Colonic mucosa (tissue), 4 donors: ENCODE results near the gene SLC9A9. TPM values are rescaled to one million over a fixed set of nuclear protein-coding genes. Genes with fewer than 3 reads are reported as not detected.
A peak's percentile ranks its signal among the peaks of the same experiment; 100 is the strongest.

ENCODE experiments used
- DNase-seq: peaks from one replicate; pipeline ENCODE4 v3.0.0-alpha.2; 2020
- H3K27ac ChIP-seq: fragments of 200-600 bp; one replicate; pipeline ENCODE4 v1.8.0; 2021
- H3K27me3 ChIP-seq: fragments of 200-600 bp; one replicate; pipeline ENCODE4 v1.8.0; 2021
- H3K36me3 ChIP-seq: fragments of 200-600 bp; one replicate; pipeline ENCODE4 v1.8.0; 2021
- H3K4me1 ChIP-seq: fragments of 200-600 bp; one replicate; pipeline ENCODE4 v1.8.0; 2021; ENCODE audit warnings: mild to moderate bottlenecking
- H3K4me3 ChIP-seq: fragments of 200-600 bp; one replicate; pipeline ENCODE4 v1.8.0; 2021
- H3K9ac ChIP-seq, 2 donors: one replicate each; pipeline ENCODE4 v1.7.0; 2013; ENCODE audit warnings: control low read depth in 2 of 2, low read depth in 2 of 2, low read length in 2 of 2
- H3K9me3 ChIP-seq: fragments of 200-600 bp; one replicate; pipeline ENCODE4 v1.8.0; 2021
- intact Hi-C: fragments of 100-400 bp; cut with DNase I; formaldehyde crosslinking; loops from one replicate; pipeline ENCODE4 v1.14.1; 2022
- total RNA-seq, 2 donors: library from RNA; stranded (reverse); fragmentation: NEBNext Ultra II Directional in 1 of 2; extraction: Animal tissue kit (Norgen Biotek cat#: 25700) in 1 of 2; gene quantifications; one replicate each; pipeline ENCODE4 v1.2.1, GENCODE V29; 2021
- TF ChIP-seq, protein P1 (sequence below): fragments of 200-600 bp; IDR thresholded peaks from one replicate; pipeline ENCODE4 v1.8.0; 2022; ENCODE audit warnings: antibody characterized with exemption, mild to moderate bottlenecking
- donor health status: healthy.
- donor health status: DM: no; HTN: no; CAD: no.
- donor health status: DM: no; HTN: no; CAD: no.

Gene SLC9A9
- total RNA-seq, 2 donors from 2014 or later, result 2.5 to 6.5 TPM

DNA sequence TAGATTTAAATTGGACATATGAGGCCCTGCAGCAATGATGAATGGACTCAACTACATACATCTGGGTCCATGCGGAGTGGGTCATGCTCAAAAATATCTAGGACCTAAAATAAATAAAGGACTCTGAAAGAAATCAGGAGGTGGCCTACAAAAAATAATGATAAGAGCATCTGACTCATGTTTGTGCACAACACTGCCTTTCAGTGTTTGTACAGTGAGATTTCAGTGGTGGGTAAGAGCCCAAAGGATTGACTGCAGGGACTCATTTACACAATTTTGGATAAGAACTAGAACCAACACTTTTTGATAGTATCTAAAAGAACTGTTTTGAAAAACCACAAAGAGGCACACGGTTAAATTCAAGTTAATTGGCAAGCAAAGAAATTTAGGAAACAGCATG lies 285.5 kb downstream of the SLC9A9 start:
- H3K36me3 ChIP-seq, result no peaks in the 10 kb centered on the region
- intact Hi-C loops, result no loop called here
- no peak for DNase-seq

DNA sequence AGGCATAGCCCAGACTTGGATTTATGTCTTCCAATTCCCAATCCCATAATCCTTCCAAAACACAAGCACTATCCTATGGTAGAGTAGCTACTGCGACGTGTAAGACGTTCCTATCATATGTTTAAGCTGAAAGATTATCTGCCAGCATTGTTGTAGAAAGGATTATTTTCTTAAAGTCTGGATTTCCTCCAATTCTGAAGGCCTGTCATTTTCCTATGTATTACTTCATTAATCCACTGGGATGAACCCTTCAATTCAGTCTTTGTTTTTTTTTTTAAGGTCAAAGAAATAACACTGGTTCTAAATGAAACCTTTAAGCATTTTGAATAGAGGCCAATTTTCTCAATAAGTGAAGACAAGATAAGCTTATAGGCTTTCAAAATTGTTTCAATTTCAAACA lies 289.0 kb downstream of the SLC9A9 start:
- no peak overlapping the region for H3K4me3 ChIP-seq
- no peaks in the 10 kb centered on the region for H3K36me3 ChIP-seq
- H3K9me3 ChIP-seq, result no peaks in the 10 kb centered on the region
- H3K27me3 ChIP-seq, result no peaks in the 10 kb centered on the region
- no peak overlapping the region for H3K9ac ChIP-seq
- TF ChIP-seq, protein P1, sequence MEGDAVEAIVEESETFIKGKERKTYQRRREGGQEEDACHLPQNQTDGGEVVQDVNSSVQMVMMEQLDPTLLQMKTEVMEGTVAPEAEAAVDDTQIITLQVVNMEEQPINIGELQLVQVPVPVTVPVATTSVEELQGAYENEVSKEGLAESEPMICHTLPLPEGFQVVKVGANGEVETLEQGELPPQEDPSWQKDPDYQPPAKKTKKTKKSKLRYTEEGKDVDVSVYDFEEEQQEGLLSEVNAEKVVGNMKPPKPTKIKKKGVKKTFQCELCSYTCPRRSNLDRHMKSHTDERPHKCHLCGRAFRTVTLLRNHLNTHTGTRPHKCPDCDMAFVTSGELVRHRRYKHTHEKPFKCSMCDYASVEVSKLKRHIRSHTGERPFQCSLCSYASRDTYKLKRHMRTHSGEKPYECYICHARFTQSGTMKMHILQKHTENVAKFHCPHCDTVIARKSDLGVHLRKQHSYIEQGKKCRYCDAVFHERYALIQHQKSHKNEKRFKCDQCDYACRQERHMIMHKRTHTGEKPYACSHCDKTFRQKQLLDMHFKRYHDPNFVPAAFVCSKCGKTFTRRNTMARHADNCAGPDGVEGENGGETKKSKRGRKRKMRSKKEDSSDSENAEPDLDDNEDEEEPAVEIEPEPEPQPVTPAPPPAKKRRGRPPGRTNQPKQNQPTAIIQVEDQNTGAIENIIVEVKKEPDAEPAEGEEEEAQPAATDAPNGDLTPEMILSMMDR, result no peak
- DNase-seq, result no peak
- intact Hi-C loops, result no loop called here
- H3K27ac ChIP-seq, result no peak overlapping the region
- H3K4me1 ChIP-seq, result no peaks in the 10 kb centered on the region

More for the DNA sequence above, 285.5 kb downstream of the SLC9A9 start:
- Histone ChIP-seq H3K9me3 (no peaks in the 10 kb centered on the region), H3K27me3 (no peaks in the 10 kb centered on the region), H3K27ac (no peak overlapping the region), H3K4me3 (no peak overlapping the region), H3K4me1 (no peaks in the 10 kb centered on the region), H3K9ac (no peak overlapping the region)
- TF ChIP-seq, protein P1, result no peak

DNA sequence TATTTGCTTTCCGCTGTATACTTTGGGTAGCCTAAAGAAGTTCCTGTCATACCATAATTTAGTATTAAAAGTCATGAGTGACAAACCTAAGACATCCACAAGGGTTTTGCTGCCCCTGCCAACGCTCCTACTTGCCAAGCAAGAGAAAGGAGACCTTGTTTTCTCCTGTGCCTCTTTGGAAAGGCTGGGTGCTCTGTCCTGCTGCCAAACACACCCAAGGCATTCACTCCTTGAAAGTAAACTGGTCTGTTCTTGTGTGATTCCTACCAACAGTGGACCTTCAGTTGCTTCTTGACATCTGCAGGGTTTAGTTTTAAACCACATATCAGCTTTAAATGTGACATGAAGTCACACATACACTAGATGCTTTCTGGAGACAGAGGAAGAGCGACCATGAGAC lies 295.4 kb downstream of the SLC9A9 start:
- TF ChIP-seq, protein P1, result no peak
- intact Hi-C loops, result no loop called here
- no peaks in the 10 kb centered on the region for H3K4me1 ChIP-seq
- no peak overlapping the region for H3K9ac ChIP-seq
- no peaks in the 10 kb centered on the region for H3K9me3 ChIP-seq
- no peaks in the 10 kb centered on the region for H3K36me3 ChIP-seq
- H3K4me3 ChIP-seq, result no peak overlapping the region
- H3K27me3 ChIP-seq, result no peaks in the 10 kb centered on the region
- peak; percentile 24 for DNase-seq
- no peak overlapping the region for H3K27ac ChIP-seq

DNA sequence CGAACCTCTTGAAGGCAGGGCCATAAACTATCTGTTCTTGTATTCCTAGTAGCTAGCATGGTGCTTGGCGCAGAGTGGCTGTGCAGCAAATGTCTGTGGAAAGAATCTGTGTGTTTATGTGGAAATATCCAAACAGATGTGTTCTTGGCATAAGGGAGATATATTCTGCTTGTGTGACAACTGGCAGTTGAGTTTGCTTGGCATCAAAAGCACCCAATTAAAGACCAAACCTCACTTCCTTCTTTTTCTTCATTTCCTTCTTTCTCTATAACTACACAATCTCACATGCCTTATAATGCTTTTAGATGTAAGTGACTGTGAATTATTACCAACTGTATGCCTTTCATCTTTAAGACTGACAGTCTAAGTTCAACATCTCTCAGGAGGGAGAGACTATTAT lies 296.5 kb downstream of the SLC9A9 start:
- intact Hi-C loops, result no loop called here
- no peaks in the 10 kb centered on the region for H3K36me3 ChIP-seq
- no peaks in the 10 kb centered on the region for H3K27me3 ChIP-seq
- H3K9me3 ChIP-seq, result no peaks in the 10 kb centered on the region
- no peak for DNase-seq
- no peaks in the 10 kb centered on the region for H3K4me1 ChIP-seq
- TF ChIP-seq, protein P1, result no peak
- H3K9ac ChIP-seq, result no peak overlapping the region
- no peak overlapping the region for H3K4me3 ChIP-seq
- H3K27ac ChIP-seq, result no peak overlapping the region

DNA sequence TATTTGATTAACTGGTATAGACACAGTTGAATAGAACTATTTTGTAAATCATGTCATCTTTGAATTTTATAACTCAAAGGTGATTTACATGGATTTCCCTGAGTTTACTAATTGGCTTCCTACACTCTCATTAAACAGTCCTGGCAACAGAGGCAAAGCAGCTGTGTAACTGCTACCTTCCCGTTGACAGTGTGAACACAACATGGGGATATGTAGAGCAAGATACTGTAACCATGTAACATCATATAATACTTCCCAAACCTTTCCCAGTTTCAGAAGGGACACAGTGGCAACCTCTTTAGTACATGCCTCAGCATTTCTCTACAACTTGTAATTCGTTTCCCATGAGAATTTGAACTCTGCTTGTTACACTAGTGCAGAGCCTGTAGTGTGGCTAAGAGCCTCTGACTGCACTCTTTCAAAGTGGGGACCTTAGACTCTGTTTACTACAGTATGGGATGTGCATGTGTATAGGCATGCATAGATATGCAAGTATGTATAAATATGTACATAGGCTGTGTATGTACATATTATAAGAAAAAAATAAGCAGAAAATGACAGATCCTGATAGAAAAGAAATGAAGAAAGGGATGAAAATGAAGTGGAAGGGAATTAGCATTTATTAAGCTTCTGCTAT lies 299.3 kb downstream of the SLC9A9 start:
- H3K9me3 ChIP-seq, result no peaks in the 10 kb centered on the region
- no peak for DNase-seq
- no peak overlapping the region for H3K4me3 ChIP-seq
- H3K4me1 ChIP-seq, result no peaks in the 10 kb centered on the region
- no peaks in the 10 kb centered on the region for H3K27me3 ChIP-seq
- no peaks in the 10 kb centered on the region for H3K36me3 ChIP-seq
- no peak overlapping the region for H3K27ac ChIP-seq
- TF ChIP-seq, protein P1, result no peak
- intact Hi-C loops, result no loop called here
- no peak overlapping the region for H3K9ac ChIP-seq
